ENCODE data around the gene CATSPERE.
"Not testable (repeated sequence)": the region's sequence is repeated elsewhere in the genome, so short reads cannot be mapped to it uniquely, and the experiment has no call there.

CATSPERE gene

GRCh38 chr1:244639561-244639960 is 178.5 kb downstream of the CATSPERE start:
- DNase-seq = no peak

- DNase-seq = no peak
Observed at GRCh38 chr1:244640917-244641316, 179.8 kb downstream of the CATSPERE start.

DNA sequence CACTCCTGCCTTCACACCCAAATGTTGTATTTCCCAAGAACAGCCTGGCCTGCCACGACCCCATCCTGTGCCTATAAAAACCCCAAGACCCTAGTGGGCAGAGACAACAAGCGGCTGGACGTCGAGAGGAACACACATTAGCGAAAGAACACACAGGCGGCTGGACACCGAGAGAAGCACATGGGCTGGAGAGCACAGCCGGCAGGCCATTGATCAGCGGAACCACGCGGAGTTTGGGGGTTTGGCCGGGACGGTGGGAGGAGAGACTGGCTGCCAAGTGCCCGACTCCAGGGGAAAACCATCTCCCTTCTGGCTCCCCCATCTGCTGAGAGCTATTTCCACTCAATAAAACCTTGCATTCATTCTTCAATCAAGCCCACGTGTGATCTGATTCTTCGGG is 181.5 kb downstream of the CATSPERE start:
- no peak for DNase-seq

GRCh38 chr1:244642988-244643387 is 181.9 kb downstream of the CATSPERE start:
- no peak for DNase-seq

GRCh38 chr1:244645414-244645813 is 184.3 kb downstream of the CATSPERE start:
- no peak for DNase-seq

DNA sequence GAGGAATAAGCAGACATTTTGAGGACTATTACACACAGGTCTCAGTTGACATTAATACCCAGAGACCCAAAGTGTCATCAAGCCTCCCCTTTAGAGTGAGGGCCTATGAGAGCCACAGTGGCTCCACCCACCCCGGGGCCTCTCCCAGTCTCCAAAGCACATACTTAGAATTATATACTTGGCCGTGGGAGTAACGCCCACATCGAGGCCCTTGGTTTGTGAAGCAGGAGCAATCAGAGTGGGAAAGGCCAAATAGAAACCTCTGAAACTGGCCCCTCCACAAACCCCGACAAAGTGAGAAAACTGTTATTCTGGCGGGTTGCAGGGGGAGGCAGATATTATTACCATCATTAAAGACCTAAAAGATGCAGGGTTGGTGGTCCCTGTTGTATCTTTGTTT is 184.8 kb downstream of the CATSPERE start:
- DNase-seq = no peak

- no peak for DNase-seq
Observed at GRCh38 chr1:244647819-244648218, 186.7 kb downstream of the CATSPERE start.

GRCh38 chr1:244651956-244652622 is 191.0 kb downstream of the CATSPERE start:
- DNase-seq = peak in 1 of 2 experiments; percentile 3

GRCh38 chr1:244652623-244653438 is 191.8 kb downstream of the CATSPERE start, which contains the start of gene DESI2:
TSS of gene DESI2 (plus strand) at chr1:244653126. CDS start at chr1:244653314, 188 bp downstream.
- DNase-seq = peak; percentile 95 to 96

DNA sequence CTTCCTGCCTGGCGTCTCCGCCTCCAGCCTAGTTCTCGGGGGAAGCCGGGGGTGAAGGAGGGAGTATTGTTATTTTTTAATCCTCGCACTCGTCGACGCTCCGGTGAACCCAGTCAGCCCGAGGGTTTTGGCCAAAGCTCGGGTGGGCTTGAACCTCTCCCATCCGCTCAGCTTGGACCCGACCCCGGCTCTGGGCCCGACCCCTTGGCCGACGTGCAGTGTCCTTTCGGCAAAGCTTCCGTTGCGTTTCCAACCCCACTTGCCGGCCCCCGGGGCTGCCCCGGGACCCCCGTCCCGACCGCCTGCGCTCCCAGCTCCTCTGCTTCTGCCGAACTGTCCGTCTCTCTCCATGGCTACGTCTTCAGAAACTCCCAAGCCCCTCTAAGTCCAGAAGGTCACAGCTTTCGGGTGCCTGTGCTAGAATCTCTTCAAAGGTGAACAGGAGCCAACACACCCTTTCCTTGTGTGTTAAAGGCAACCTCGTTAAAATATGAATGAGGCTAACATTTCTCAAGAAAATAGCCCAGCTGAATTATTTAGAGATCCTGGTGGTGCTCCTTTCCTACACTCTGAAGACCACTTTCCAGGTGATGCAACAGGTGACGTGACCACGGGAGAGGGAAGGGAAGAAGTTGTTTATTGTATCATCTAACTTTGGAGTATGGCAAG is 192.5 kb downstream of the CATSPERE start:
- DNase-seq = no peak

DNA sequence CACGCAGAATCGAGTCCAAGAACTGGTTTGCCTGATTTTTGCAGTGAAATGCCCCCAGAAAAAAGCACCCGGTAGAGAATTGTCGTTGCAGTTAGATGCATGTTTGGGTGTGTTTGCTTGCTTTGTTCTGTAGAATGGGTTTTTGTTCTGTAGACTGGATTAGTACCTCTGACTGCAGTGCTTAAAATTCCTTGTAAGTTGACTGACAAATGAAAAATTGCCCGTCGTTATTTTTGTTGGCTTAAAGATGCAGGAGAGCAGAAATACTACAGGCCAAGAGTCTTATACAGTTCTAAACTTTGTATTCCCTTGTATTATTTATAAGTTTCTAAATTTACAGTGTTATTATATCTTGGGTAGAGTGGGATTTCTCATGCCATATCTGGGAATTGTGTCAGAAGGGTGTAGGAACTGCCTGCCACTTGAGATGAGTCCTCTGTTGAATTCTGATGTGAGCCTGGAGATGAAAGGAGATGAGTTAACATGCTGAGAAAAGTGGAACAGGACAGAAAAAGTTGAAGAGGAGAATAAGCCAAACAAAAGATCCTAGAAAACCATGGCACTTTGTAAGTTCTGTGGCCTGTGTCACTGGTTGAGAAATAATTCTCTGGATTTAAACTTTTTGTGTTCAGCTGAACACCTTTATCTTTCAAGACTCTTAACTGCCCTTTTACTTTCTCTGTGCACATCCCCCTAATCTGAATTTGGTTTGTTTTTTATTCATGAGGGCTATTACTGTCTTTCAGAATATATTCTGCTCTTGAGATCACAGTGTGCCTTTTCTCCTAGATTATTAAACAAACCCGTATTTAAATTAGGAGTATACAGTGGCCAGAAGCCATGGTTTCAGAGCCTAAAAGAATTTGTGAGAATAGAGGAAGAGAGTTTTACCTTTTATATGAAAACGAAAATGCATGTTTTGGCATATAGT is 193.3 kb downstream of the CATSPERE start:
- peak in 1 of 2 experiments; percentile 10 for DNase-seq

GRCh38 chr1:244655186-244655585 is 194.1 kb downstream of the CATSPERE start:
- no peak for DNase-seq

DNA sequence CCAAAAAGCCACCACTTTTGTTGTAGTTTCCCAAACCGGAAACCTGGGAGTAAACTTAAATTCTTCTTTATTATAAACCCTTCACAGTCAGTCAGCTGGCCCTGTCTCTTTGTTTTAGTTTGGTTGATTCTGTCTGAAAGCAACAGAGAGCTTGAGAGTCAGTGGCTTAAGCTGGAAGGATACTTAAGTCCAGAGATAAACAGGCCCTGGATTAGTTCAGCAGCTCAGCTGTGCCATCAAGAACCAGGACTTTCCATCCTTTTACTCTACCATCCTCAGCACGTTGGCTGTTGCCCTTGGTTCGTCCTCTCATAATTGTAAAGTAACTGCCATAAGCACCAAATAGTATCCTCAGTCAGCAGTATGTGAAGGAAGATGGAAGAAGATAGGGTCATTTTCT is 196.3 kb downstream of the CATSPERE start:
- no peak for DNase-seq

DNA sequence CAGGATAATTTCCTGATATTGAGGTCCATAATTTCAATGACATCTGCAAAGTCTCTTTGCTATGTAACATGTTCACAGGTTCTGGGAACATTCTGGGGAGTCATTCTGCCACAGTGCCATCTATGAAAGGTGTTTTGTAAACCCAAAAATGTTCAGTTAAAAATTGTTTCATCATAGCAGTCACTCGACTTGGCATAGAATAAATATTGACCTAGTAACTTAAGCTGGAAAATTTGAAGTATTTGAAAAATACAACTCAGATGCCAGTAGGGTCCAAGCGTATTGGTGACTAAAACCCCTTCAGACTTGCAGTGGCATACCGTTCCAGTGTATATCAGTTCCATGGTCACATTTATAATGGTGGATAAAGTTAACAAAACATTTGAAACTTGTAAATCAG is 198.6 kb downstream of the CATSPERE start:
- DNase-seq = no peak

DNA sequence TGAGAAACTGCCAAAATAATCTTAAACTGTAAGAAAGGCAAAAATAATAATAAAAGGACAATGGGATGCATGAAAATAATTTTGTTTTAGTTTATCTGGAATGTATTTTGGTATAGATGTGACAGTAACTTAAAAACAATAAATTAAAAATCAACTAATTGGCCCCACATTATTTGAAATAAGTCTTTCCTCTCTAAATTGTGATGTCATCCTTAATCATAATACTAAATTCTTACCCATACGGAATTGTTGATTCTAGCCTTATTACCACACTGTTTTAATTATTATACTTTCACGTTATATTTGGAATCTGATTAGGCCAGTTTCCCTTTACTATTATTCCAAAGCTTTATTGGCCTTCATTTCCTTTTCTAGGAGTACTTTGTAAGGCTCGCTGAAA is 199.5 kb downstream of the CATSPERE start:
- no peak for DNase-seq

DNA sequence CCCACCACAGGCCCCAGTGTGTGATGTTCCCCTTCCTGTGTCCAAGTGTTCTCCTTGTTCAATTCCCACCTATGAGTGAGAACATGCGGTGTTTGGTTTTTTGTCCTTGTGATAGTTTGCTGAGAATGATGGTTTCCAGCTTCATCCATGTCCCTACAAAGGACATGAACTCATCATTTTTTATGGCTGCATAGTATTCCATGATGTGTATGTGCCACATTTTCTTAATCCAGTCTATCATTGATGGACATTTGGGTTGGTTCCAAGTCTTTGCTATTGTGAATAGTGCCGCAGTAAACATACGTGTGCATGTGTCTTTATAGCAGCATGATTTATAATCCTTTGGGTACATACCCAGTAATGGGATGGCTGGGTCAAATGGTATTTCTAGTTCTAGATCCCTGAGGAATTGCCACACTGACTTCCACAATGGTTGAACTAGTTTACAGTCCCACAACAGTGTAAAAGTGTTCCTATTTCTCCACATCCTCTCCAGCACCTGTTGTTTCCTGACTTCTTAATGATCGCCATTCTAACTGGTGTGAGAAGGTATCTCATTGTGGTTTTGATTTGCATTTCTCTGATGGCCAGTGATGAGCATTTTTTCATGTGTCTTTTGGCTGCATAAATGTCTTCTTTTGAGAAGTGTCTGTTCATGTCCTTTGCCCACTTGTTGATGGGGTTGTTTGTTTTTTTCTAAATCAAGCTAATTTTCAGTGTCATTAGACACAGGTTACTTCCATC is 200.7 kb downstream of the CATSPERE start:
- not testable (repeated sequence) for DNase-seq

DNA sequence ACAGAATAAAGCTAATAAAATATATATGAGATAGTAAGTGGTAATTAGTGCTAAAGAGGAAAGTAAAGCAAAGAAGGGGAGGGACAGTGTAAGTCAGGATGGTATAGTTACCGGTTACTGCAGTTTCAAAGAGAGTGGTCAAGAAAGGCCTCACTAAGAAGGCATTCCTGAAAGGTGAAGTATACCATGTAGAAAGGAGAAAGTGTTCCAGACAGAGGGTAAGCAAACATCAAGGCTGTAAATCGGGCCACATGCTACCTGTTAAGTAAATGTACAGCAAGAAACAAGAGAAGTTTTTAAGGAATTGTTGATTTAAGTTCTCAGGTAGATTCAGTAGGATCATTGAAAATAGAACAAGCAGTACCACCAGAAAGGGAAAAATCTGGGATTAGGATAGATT is 201.5 kb downstream of the CATSPERE start:
- DNase-seq = no peak

DNA sequence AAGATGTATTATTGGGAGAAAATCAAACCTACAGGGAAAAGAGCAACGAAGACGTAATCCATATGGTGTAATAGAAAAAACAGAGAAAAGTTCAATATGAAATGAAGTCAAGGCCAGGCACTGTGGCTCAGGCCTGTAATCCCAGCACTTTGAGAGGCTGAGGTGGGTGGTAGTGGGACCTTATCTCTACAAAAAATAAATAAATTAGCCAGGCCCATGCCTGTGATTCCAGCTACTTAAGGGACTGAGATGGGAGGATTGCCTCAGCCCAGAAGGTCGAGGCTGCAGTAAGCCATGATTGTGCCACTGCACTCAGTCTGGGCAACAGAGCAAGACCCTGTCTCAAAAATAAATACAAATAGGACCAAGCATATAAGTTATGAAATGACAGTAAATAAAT is 203.3 kb downstream of the CATSPERE start:
- DNase-seq = no peak

DNA sequence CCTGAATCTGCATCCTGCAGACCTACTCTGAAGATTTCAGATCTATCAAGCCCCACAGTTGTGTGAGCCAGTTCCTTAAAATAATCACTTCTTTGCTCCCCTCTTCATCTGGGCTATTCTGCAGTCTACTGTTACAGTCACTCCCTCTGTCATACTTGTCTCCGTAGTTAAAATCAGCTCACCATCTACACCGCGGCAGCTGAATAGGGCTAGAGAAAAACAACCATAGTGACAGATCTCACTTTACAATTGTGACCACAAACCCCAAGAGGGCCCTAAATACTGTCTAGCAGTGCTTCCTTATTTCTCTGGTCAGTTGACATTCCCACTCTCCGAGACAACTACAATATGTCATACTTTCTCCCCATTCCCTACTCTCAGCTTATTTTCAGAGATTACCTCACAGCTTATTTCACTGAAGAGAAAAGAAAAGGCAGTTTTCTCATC is 204.7 kb downstream of the CATSPERE start:
- no peak for DNase-seq

GRCh38 chr1:244666672-244667418 is 205.8 kb downstream of the CATSPERE start:
- DNase-seq = not testable (repeated sequence)

GRCh38 chr1:244667797-244668196 is 206.7 kb downstream of the CATSPERE start:
- DNase-seq = no peak

Measured in activated CD4-positive, alpha-beta T cell treated with anti-CD3 and anti-CD28 coated beads, Interleukin-2, amount 50 U/mL, for 48 hours (primary cell).